ENCODE data around the gene NKX3-2. TPM values are rescaled to one million over a fixed set of nuclear protein-coding genes. Genes with fewer than 3 reads are reported as not detected.
"Not testable (repeated sequence)": the region's sequence is repeated elsewhere in the genome, so short reads cannot be mapped to it uniquely, and the experiment has no call there.

NKX3-2 gene
- total and polyA plus RNA-seq, 10 of the 15 experiments (the other 5 are each of a cell fraction or from before 2014, with no cell fraction given), result not detected

DNA sequence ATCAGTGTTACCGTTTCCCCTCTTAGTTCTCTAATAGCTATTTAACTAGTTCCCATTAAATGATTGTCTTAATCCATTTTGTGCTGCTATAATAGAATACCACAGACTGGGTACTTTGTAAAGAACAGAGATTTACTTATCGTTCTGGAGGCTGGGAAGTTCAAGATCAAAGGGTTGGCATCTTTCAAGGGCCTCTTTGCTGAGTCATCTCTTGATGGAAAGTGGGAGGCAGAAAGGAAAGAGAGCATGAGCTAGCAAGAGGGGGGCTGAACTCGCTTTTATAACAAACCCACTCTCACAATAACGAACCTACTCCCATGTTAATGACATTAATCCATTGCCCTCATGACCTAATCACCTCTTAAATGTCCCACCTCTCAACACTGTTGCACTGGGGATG lies 17.4 kb upstream of the NKX3-2 start:
- in situ Hi-C loops (cut with MboI), result no loop called here
- ChIA-PET CTCF (interaction anchor here (1.1 to 1.9 kb wide), 3 partner anchors 10 to 94 kb away, joined by 3 to 7 read pairs (median 3); no protein-coding TSS in a partner anchor), POLR2A (no interaction called here), SMC1A (ENCODE audit: uncharacterized antibody, unreplicated experiment) (interaction anchor here (1.0 to 1.5 kb wide), 4 partner anchors 11 to 709 kb away, joined by 3 to 5 read pairs (median 4); no protein-coding TSS in a partner anchor), RAD21 (ENCODE audit: unreplicated experiment) (no interaction called here)
- no peaks in the 10 kb centered on the region for H3K27me3 ChIP-seq (replicated peaks in 1 of 2; ENCODE audit: control insufficient read depth in 2 of 2, insufficient read depth in 2 of 2, low read length in 1 of 2)
- intact Hi-C loops (cut with micrococcal nuclease; ENCODE audit: unreplicated experiment), result no loop called here
- no peak overlapping the region for H3K4me3 ChIP-seq
- 14% methylated on average over 4 of the region's 4 CpGs for WGBS (ENCODE audit: insufficient coverage, insufficient replicate concordance, low lambda C conversion rate, missing lambda C conversion rate)
- TF ChIP-seq POLR2AphosphoS5 (IDR thresholded peaks at IDR 0.05; ENCODE audit: low read length) (no peak), SRF (IDR thresholded peaks at IDR 0.05; ENCODE audit: low read depth in 2 of 2, low read length in 2 of 2) (no peak)
- no peak overlapping the region for H2AFZ ChIP-seq (ENCODE audit: control insufficient read depth, low read depth, low read length)
- no peaks in the 10 kb centered on the region for H3K79me2 ChIP-seq (ENCODE audit: control insufficient read depth, insufficient read depth, low read length)
- no peak overlapping the region for H3K4me2 ChIP-seq (ENCODE audit: control insufficient read depth, insufficient read depth)
- H4K20me1 ChIP-seq (ENCODE audit: control insufficient read depth, insufficient read depth), result no peaks in the 10 kb centered on the region
- no peak overlapping the region for H3K27ac ChIP-seq (ENCODE audit: control insufficient read depth, insufficient read depth)
- FAIRE-seq, result no peak
- no peak for DNase-seq (ENCODE audit: low read depth, low spot score)
- H3K36me3 ChIP-seq (ENCODE audit: control insufficient read depth in 2 of 2, insufficient read depth in 2 of 2, low read length in 1 of 2), result no peaks in the 10 kb centered on the region
- H3K4me1 ChIP-seq (ENCODE audit: control insufficient read depth, insufficient read depth, low read length), result no peaks in the 10 kb centered on the region
- no peak overlapping the region for H3K9ac ChIP-seq (ENCODE audit: control insufficient read depth, insufficient read depth, low read length)
- ATAC-seq, result no peak
- H3K9me3 ChIP-seq (replicated peaks; ENCODE audit: control insufficient read depth, insufficient read depth, low read length), result no peaks in the 10 kb centered on the region
- no TSS peak for BruUV-seq (replicated peaks)

DNA sequence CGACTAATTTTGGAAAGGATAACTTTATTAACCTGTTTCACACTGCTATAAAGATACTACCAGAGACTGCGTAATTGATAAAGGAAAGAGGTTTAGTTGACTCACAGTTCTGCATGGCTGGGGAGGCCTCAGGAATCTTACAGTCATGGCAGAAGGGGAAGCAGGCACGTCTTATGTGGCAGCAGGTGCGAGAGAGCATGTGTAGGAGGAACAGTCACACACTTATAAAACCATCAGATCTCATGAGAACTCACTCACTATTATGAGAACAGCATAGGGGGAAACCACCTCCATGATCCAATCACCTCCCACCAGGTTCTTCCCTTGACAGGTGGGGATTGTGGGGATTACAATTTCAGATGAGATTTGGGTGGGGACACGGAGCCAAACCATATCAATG lies 15.8 kb upstream of the NKX3-2 start:
- in situ Hi-C loops (cut with MboI); H2AFZ ChIP-seq (ENCODE audit: control insufficient read depth, low read depth, low read length); H4K20me1 ChIP-seq (ENCODE audit: control insufficient read depth, insufficient read depth); FAIRE-seq; H3K27me3 ChIP-seq (replicated peaks in 1 of 2; ENCODE audit: control insufficient read depth in 2 of 2, insufficient read depth in 2 of 2, low read length in 1 of 2); CTCF ChIA-PET; H3K4me2 ChIP-seq (ENCODE audit: control insufficient read depth, insufficient read depth); SMC1A ChIA-PET (ENCODE audit: uncharacterized antibody, unreplicated experiment); POLR2A ChIA-PET; BruUV-seq (replicated peaks); H3K79me2 ChIP-seq (ENCODE audit: control insufficient read depth, insufficient read depth, low read length); H3K27ac ChIP-seq (ENCODE audit: control insufficient read depth, insufficient read depth); RAD21 ChIA-PET (ENCODE audit: unreplicated experiment); DNase-seq (ENCODE audit: low read depth, low spot score); intact Hi-C loops (cut with micrococcal nuclease; ENCODE audit: unreplicated experiment); H3K4me1 ChIP-seq (ENCODE audit: control insufficient read depth, insufficient read depth, low read length); ATAC-seq; H3K9ac ChIP-seq (ENCODE audit: control insufficient read depth, insufficient read depth, low read length); H3K36me3 ChIP-seq (ENCODE audit: control insufficient read depth in 2 of 2, insufficient read depth in 2 of 2, low read length in 1 of 2); H3K9me3 ChIP-seq (replicated peaks; ENCODE audit: control insufficient read depth, insufficient read depth, low read length); H3K4me3 ChIP-seq: not testable (repeated sequence)
- WGBS (ENCODE audit: insufficient coverage, insufficient replicate concordance, low lambda C conversion rate, missing lambda C conversion rate), result 9% methylated on average over 5 of the region's 5 CpGs
